Measurements from ENCODE around the gene IRF5.
"Not testable (repeated sequence)": the region's sequence is repeated elsewhere in the genome, so short reads cannot be mapped to it uniquely, and the experiment has no call there.

IRF5 gene

GRCh38 chr7:128906766-128907559, 30.8 kb upstream of the IRF5 start:
- DNase-seq: peak; percentile 3

- DNase-seq: no peak
Observed at GRCh38 chr7:128908750-128909624, 28.7 kb upstream of the IRF5 start.

- no peak for DNase-seq
Observed at GRCh38 chr7:128909625-128910568, 27.8 kb upstream of the IRF5 start.

GRCh38 chr7:128910569-128910945, 27.2 kb upstream of the IRF5 start, which contains the start of gene KCP:
TSS of gene KCP (minus strand) at chr7:128910709. CDS start at chr7:128910676, 33 bp downstream.
- DNase-seq: no peak

- DNase-seq: no peak
Observed at GRCh38 chr7:128911423-128912031, 26.2 kb upstream of the IRF5 start.

GRCh38 chr7:128912281-128912680, 25.4 kb upstream of the IRF5 start:
- DNase-seq: no peak

GRCh38 chr7:128912709-128913495, 24.8 kb upstream of the IRF5 start:
- not testable (repeated sequence) for DNase-seq

GRCh38 chr7:128913870-128914565, 23.7 kb upstream of the IRF5 start:
- no peak for DNase-seq

- DNase-seq: no peak
Observed at GRCh38 chr7:128914566-128915151, 23.1 kb upstream of the IRF5 start.

GRCh38 chr7:128915271-128915819, 22.4 kb upstream of the IRF5 start:
- DNase-seq: no peak

GRCh38 chr7:128915841-128916642, 21.7 kb upstream of the IRF5 start:
- no peak for DNase-seq

- no peak for DNase-seq
Observed at GRCh38 chr7:128916643-128916915, 21.1 kb upstream of the IRF5 start.

- no peak for DNase-seq
Observed at GRCh38 chr7:128917122-128917521, 20.6 kb upstream of the IRF5 start.

- no peak for DNase-seq
Observed at GRCh38 chr7:128918016-128918665, 19.6 kb upstream of the IRF5 start.

GRCh38 chr7:128919241-128919640, 18.5 kb upstream of the IRF5 start:
- no peak for DNase-seq

GRCh38 chr7:128919881-128920799, 17.6 kb upstream of the IRF5 start:
- DNase-seq: no peak

GRCh38 chr7:128920913-128921582, 16.7 kb upstream of the IRF5 start:
- no peak for DNase-seq
